ENCODE data around the gene DGUOK. TPM values are rescaled to one million over a fixed set of nuclear protein-coding genes. Genes with fewer than 3 reads are reported as not detected.

DGUOK gene
- total RNA-seq, 1 experiment from 2014 or later = 70.7 TPM

DNA sequence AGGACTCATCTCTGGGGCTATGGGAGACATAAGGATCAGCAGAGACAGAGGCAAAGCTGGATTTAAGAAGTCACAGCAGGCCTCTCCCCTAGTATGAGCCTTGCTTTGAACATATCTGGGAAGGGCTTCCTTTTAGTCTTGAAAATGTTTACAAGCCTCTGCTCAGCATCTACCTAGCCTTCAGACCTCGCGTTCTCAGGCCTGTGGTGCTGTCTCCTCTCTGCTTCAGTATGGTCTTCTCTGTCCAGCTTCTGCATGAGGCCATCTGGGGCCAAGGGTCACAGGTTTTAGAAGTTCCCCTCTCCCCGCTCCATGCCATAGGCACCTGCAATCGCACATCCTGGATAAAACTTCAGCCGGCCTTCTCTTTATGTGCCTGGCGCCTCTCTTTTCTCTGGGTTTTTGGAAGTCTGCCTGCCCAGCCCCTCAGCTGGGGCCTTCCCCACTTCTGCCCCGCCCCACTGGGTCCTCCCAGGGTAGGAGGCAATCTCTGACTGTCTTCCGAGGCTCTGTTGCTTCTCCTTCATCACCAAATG is 26.8 kb upstream of the DGUOK start:
- intact Hi-C loops (cut with micrococcal nuclease; ENCODE audit: unreplicated experiment) = no loop called here
- DNase-seq = no peak
- Mint-ChIP-seq H3K27me3 (ENCODE audit: insufficient read depth, unreplicated experiment) (no peaks in the 10 kb centered on the region), H3K4me3 (ENCODE audit: unreplicated experiment) (no peak overlapping the region), H3K4me1 (ENCODE audit: low read depth, unreplicated experiment) (no peaks in the 10 kb centered on the region), H3K36me3 (ENCODE audit: insufficient read depth, unreplicated experiment) (no peaks in the 10 kb centered on the region), H3K27ac (ENCODE audit: unreplicated experiment) (no peak overlapping the region), H3K9me3 (ENCODE audit: unreplicated experiment) (no peaks in the 10 kb centered on the region)
- POLR2A ChIA-PET = no interaction called here
- Histone ChIP-seq H3K4me1 (no peaks in the 10 kb centered on the region), H3K4me3 (ENCODE audit: low read depth, low read length) (no peak overlapping the region), H3K9me3 (no peaks in the 10 kb centered on the region), H3K36me3 (ENCODE audit: control insufficient read depth, insufficient read depth, low read length) (no peaks in the 10 kb centered on the region), H3K27me3 (replicated peaks; ENCODE audit: control insufficient read depth, insufficient read depth, low read length) (no peaks in the 10 kb centered on the region)
- CTCF ChIA-PET = no interaction called here
- BruUV-seq (replicated peaks) = no TSS peak
- TF ChIP-seq, protein P1, sequence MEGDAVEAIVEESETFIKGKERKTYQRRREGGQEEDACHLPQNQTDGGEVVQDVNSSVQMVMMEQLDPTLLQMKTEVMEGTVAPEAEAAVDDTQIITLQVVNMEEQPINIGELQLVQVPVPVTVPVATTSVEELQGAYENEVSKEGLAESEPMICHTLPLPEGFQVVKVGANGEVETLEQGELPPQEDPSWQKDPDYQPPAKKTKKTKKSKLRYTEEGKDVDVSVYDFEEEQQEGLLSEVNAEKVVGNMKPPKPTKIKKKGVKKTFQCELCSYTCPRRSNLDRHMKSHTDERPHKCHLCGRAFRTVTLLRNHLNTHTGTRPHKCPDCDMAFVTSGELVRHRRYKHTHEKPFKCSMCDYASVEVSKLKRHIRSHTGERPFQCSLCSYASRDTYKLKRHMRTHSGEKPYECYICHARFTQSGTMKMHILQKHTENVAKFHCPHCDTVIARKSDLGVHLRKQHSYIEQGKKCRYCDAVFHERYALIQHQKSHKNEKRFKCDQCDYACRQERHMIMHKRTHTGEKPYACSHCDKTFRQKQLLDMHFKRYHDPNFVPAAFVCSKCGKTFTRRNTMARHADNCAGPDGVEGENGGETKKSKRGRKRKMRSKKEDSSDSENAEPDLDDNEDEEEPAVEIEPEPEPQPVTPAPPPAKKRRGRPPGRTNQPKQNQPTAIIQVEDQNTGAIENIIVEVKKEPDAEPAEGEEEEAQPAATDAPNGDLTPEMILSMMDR (IDR thresholded peaks at IDR 0.05; ENCODE audit: insufficient read depth in 1 of 2, low read depth in 1 of 2, low read length in 1 of 2, severe bottlenecking in 1 of 2, unreplicated experiment in 1 of 2) = no peak

DNA sequence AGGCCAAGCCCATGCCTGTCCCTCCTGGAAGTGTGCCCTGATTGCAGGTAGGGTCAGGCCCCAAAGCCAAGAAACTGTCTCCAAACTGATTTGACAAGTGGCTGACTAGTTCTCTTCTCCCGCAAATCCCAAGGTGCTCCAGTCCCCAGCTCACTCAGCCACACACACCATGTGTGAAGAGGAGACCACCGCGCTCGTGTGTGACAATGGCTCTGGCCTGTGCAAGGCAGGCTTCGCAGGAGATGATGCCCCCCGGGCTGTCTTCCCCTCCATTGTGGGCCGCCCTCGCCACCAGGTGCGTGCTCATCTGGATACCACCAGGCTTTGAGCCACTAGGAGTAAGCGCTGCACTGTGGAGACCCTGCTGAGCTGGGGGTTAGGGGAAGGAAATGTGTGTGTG is 25.5 kb upstream of the DGUOK start:
- Histone ChIP-seq H3K4me3 (ENCODE audit: low read depth, low read length) (no peak overlapping the region), H3K27me3 (replicated peaks; ENCODE audit: control insufficient read depth, insufficient read depth, low read length) (no peaks in the 10 kb centered on the region), H3K36me3 (ENCODE audit: control insufficient read depth, insufficient read depth, low read length) (no peaks in the 10 kb centered on the region), H3K9me3 (no peaks in the 10 kb centered on the region), H3K4me1 (no peaks in the 10 kb centered on the region)
- BruUV-seq (replicated peaks) = no TSS peak
- CTCF ChIA-PET = no interaction called here
- Mint-ChIP-seq H3K27me3 (ENCODE audit: insufficient read depth, unreplicated experiment) (no peaks in the 10 kb centered on the region), H3K4me3 (ENCODE audit: unreplicated experiment) (no peak overlapping the region), H3K27ac (ENCODE audit: unreplicated experiment) (no peak overlapping the region), H3K9me3 (ENCODE audit: unreplicated experiment) (no peaks in the 10 kb centered on the region), H3K4me1 (ENCODE audit: low read depth, unreplicated experiment) (no peaks in the 10 kb centered on the region), H3K36me3 (ENCODE audit: insufficient read depth, unreplicated experiment) (no peaks in the 10 kb centered on the region)
- POLR2A ChIA-PET = no interaction called here
- TF ChIP-seq, protein P1 (IDR thresholded peaks at IDR 0.05; ENCODE audit: insufficient read depth in 1 of 2, low read depth in 1 of 2, low read length in 1 of 2, severe bottlenecking in 1 of 2, unreplicated experiment in 1 of 2) = no peak
- intact Hi-C loops (cut with micrococcal nuclease; ENCODE audit: unreplicated experiment) = no loop called here
- no peak for DNase-seq

DNA sequence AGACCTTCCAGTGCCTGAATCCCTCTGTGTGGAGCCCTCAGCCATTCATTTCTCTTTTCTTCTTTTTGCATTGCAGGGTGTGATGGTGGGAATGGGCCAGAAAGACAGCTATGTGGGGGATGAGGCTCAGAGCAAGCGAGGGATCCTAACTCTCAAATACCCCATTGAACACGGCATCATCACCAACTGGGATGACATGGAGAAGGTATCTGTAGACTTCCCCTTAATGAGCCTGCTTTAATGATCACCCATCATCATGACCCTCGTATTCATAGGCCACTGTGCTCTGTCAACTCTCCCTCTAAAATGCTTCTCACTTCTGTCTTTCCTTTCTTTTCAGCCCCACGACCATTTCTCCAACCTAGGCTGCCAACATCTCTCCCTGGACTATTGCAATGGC is 24.4 kb upstream of the DGUOK start:
- DNase-seq = no peak
- BruUV-seq (replicated peaks) = no TSS peak
- ChIA-PET CTCF (no interaction called here), POLR2A (interaction anchor here (0.6 kb wide), 1 partner anchor 707 kb away, joined by 8 read pairs; no protein-coding TSS in a partner anchor)
- Mint-ChIP-seq H3K4me1 (ENCODE audit: low read depth, unreplicated experiment) (no peaks in the 10 kb centered on the region), H3K27ac (ENCODE audit: unreplicated experiment) (no peak overlapping the region), H3K9me3 (ENCODE audit: unreplicated experiment) (no peaks in the 10 kb centered on the region), H3K4me3 (ENCODE audit: unreplicated experiment) (no peak overlapping the region), H3K27me3 (ENCODE audit: insufficient read depth, unreplicated experiment) (no peaks in the 10 kb centered on the region), H3K36me3 (ENCODE audit: insufficient read depth, unreplicated experiment) (no peaks in the 10 kb centered on the region)
- Histone ChIP-seq H3K4me1 (no peaks in the 10 kb centered on the region), H3K4me3 (ENCODE audit: low read depth, low read length) (no peak overlapping the region), H3K36me3 (ENCODE audit: control insufficient read depth, insufficient read depth, low read length) (no peaks in the 10 kb centered on the region), H3K27me3 (replicated peaks; ENCODE audit: control insufficient read depth, insufficient read depth, low read length) (no peaks in the 10 kb centered on the region), H3K9me3 (no peaks in the 10 kb centered on the region)
- TF ChIP-seq, protein P1 (IDR thresholded peaks at IDR 0.05; ENCODE audit: insufficient read depth in 1 of 2, low read depth in 1 of 2, low read length in 1 of 2, severe bottlenecking in 1 of 2, unreplicated experiment in 1 of 2) = no peak
- intact Hi-C loops (cut with micrococcal nuclease; ENCODE audit: unreplicated experiment) = no loop called here
